ENCODE data around the gene ZNF280B. TPM values are rescaled to one million over a fixed set of nuclear protein-coding genes. Genes with fewer than 3 reads are reported as not detected.

ZNF280B gene
- total RNA-seq, 1 experiment from 2014 or later: 8.2 TPM

GRCh38 chr22:22520667-22521602, 12.4 kb upstream of the ZNF280B start:
- no peak overlapping the region for H2BK20ac ChIP-seq (ENCODE audit: low read depth, low read length, poor library complexity, severe bottlenecking)
- no peak overlapping the region for H3K4me3 Mint-ChIP-seq
- H2BK5ac ChIP-seq (ENCODE audit: insufficient read length, low read length): no peak overlapping the region
- no peak overlapping the region for H2BK120ac ChIP-seq (ENCODE audit: low read depth, low read length, poor library complexity, severe bottlenecking)
- peaks cover 7% of the 10 kb centered on the region; the same call in 1 of the 2 replicates for H3K27me3 ChIP-seq (ENCODE audit: insufficient read depth, low read length)
- H3K23me2 ChIP-seq (ENCODE audit: insufficient read length, low read depth, low read length, poor library complexity, severe bottlenecking): no peaks in the 10 kb centered on the region
- H3K14ac ChIP-seq (ENCODE audit: insufficient read depth, low read length): no peak overlapping the region
- H4K5ac ChIP-seq (ENCODE audit: insufficient read length, low read depth, low read length): no peak overlapping the region
- H4K8ac ChIP-seq (replicated peaks; ENCODE audit: insufficient read length, low read depth, low read length): no peak overlapping the region
- H3K4me1 Mint-ChIP-seq: peaks cover 12 to 16% of the 10 kb centered on the region in 2 experiments
- no peak for DNase-seq
- H3K4me1 ChIP-seq (ENCODE audit: insufficient read depth, low read length): no peaks in the 10 kb centered on the region
- H2AFZ ChIP-seq (ENCODE audit: low read length): no peak overlapping the region
- no peak overlapping the region for H3K27ac Mint-ChIP-seq
- no peak overlapping the region for H4K91ac ChIP-seq (ENCODE audit: insufficient read length, low read depth, low read length)
- H3K4me2 ChIP-seq (ENCODE audit: insufficient read depth, insufficient read length, low read length): no peak overlapping the region
- H3K9me3 ChIP-seq (ENCODE audit: control insufficient read depth, low read depth, low read length): no peaks in the 10 kb centered on the region
- no peak for TF ChIP-seq CTCF (conservative IDR thresholded peaks at IDR 0.05)
- no peaks in the 10 kb centered on the region for H4K20me1 ChIP-seq (ENCODE audit: control insufficient read depth, insufficient read depth, insufficient read length)
- peaks cover 0 to 8% of the 10 kb centered on the region in 2 experiments; a peak in 1 of 5 replicates for H3K9me3 Mint-ChIP-seq
- no peak overlapping the region for H3K18ac ChIP-seq (ENCODE audit: insufficient read length, low read depth, low read length)
- no peak overlapping the region for H2BK15ac ChIP-seq (ENCODE audit: low read depth, low read length)
- WGBS (ENCODE audit: extremely low coverage, insufficient read length, low lambda C conversion rate): no CpG with 5 or more reads among the region's 12 CpGs
- H3K79me2 ChIP-seq (ENCODE audit: insufficient read depth, low read length): no peaks in the 10 kb centered on the region
- no peaks in the 10 kb centered on the region for H3K79me1 ChIP-seq (ENCODE audit: insufficient read depth, low read depth, low read length, poor library complexity, severe bottlenecking)
- no peak overlapping the region for H3T11ph ChIP-seq (ENCODE audit: low read length)
- no peak overlapping the region for H2BK12ac ChIP-seq (ENCODE audit: insufficient read length, low read depth, low read length)
- no peak overlapping the region for H3K9ac ChIP-seq (ENCODE audit: extremely low read depth, insufficient read length, low read length)
- H3K23ac ChIP-seq (ENCODE audit: insufficient read length, low read depth, low read length): no peak overlapping the region
- no peaks in the 10 kb centered on the region for H3K36me3 Mint-ChIP-seq (ENCODE audit: insufficient read depth in 1 of 3, low read depth in 3 of 3)
- H3K27ac ChIP-seq (ENCODE audit: insufficient read length, low read depth, low read length): no peak overlapping the region
- no peak overlapping the region for H2AK5ac ChIP-seq (ENCODE audit: insufficient read length, low read length)
- no peak overlapping the region for H3K4ac ChIP-seq (ENCODE audit: low read depth, low read length)
- peaks cover 91% of the 10 kb centered on the region for H3K27me3 Mint-ChIP-seq (ENCODE audit: low read depth)
- H3K56ac ChIP-seq (ENCODE audit: insufficient read length, low read depth, low read length): no peak overlapping the region
